Stimulated activated CD4-positive, alpha-beta T cell treated with anti-CD3 and anti-CD28 coated beads, Interleukin-12 subunit alpha, Interleukin-12 subunit beta, amount 100 ng/mL, for 48 hours (primary cell): Measurements from ENCODE around the gene SLCO2A1.
"Not testable (repeated sequence)": the region's sequence is repeated elsewhere in the genome, so short reads cannot be mapped to it uniquely, and the experiment has no call there.

ENCODE experiments used
- DNase-seq, 3 donors: peaks; one replicate each; pipeline ENCODE4 v3.0.0-alpha.2; 2020; ENCODE audit warnings: low read depth in 2 of 3, low spot score in 1 of 3

The SLCO2A1 gene

DNA sequence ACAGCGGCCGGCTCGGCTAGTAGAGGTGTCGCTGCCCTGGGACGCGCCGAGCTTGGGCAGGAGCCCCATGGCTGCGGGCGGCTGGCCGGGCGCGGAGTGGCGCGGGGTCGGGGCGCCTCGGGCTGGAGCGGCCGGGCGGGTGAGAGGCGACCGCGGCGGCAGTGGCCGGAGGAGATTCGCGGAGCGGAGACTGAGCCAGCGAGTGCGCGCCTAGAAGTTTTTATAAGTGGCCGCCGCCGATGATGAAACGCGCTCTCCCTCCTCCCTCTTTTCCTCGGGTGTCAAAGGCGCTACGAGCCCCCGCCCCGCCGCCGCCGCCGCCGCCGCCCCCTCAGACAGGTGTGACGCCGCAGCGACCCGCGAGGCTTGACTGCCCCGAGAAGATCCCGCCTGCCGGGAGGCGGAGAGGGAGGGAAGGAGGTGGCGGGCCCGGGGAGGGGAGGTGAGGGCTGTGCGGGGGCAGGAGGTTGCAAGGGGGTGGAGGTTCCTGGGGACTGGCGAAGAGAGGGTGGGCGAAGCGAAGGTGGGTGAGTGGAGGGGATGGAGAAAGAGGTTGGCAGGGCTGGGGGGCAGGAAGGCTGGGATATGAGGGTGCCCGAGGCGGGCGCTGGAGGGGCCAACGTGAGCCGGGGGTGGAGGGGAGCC is at the start of gene SLCO2A1:
Gene SLCO2A1 (minus strand): TSS at position 192 of the 645 bp plus-strand sequence. CDS start 123 bp downstream, at position 69.
- DNase-seq = no peak

DNA sequence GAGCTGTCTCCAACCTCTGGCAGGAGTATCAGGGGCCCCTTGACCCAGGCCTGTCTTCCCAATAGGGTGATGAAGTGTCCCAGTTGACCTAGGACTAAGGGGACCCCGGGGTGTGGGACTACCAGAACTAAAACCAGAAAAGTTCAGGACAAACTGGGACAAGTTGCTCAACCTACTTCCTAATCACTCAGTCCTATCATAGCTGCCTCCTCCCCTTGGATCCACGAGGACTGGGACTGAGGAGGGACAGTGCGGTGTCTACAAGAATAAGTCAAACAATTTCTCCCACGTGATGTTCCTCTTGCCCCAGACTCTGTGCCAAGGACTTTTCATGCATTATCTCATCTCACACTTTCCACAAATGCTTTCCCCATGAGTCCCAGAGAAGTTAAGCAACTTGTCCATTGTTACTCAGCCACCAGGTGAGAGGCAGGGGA is 49.4 kb upstream of the SLCO2A1 start:
- DNase-seq = no peak

DNA sequence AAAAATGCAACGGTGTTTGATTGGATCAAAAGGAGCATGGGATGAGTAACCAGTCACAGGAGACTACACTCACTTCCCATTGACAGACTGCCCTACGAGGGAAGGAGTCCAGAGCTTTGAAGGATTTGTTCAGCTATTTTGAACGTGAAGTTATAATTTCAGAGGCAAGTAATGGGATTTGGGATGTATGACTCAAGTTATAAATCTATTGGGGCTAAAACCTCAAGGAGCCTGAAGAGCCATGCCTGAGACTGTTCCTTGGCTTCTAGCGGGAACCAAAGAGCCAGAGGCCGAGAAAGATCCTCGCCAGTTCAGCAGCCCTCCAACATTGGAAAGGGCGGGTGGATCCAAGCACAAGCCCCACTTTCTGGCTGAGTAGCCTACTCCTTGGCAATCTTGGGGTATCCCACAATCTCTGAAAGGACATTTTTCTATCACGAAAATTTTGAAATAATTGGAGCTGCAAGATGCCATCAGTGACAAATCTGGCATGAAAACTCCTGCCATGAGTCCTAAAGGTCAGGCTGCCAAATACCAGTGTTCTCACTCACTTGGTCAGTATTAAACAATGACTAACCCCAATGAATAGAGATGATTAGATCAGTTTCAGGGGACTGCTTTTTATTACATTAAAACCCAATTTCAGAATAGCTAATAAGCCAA is 48.6 kb upstream of the SLCO2A1 start:
- no peak for DNase-seq

DNA sequence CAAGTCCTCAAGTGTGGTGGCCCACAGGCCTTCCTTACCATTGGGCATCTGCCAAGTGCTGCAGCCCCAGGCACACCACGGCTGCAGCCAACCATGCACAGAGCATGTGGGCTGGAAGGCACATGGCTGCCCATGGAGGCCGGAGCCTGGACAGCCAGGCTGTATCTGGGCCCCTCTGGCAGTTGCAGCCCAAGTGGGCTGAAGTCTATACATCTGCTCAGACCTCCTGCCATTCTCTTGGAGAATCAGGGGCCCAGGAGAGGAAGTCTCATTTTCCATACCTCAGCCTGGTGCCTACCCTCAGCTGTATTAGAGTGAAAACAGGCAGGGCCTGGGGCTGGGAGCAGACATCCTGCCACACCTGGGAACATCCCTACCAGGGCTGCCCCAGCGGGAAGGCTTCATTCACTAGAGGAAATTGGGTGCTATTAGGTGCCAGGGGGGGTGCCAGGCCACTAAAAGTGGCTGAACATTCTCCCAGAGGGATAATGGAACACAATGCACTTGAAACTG is 48.0 kb upstream of the SLCO2A1 start:
- DNase-seq = no peak

DNA sequence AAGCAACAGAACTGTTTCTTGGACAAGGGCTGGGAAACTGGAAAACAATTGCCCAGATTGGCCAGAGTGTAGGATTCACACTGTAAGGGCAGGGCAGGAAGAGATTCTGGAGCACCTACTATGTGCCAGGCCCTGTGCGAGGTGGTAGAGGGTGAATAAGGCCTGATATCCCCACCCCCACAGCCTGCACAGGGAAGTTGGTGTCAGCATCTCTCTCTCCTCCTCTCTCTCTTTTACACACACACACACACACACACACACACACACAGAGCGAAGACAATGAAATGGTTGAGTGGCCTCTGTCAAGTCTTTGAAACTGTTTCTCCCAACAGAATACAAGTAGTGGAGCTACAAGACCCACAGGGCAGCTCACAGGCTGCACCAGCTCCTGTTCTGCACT is 47.1 kb upstream of the SLCO2A1 start:
- no peak for DNase-seq

DNA sequence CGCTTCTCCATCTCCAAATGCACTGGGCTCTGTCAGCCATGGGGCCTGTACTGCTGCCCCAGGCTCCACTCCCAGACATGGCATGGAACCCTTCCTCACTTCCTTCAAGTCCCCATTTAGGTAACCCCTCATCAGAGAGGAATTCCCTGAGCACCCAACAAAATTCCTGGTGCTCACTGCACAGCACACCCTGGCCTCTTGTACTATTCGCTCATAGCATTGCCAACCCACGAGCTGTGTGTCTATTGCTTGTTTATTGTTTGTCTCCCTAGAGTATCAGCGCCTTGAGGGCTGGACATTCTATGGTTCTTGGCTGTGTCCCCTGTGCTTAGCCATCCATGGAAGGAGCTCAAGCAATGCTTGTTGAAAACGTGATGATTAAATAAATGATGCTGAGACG is 46.1 kb upstream of the SLCO2A1 start:
- no peak for DNase-seq

DNA sequence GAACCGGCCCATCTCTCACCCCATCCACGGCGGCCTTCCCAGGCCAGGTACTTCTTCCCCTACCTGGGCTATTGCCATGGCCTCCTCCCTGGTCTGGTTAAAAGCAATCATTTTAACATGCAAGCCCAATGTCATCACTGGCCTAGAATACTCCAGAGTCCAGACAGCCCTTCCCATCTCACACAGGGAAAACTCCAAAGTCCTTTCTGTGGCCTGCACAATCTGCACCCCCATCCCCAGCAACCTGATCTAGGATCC is 45.8 kb upstream of the SLCO2A1 start:
- no peak for DNase-seq

DNA sequence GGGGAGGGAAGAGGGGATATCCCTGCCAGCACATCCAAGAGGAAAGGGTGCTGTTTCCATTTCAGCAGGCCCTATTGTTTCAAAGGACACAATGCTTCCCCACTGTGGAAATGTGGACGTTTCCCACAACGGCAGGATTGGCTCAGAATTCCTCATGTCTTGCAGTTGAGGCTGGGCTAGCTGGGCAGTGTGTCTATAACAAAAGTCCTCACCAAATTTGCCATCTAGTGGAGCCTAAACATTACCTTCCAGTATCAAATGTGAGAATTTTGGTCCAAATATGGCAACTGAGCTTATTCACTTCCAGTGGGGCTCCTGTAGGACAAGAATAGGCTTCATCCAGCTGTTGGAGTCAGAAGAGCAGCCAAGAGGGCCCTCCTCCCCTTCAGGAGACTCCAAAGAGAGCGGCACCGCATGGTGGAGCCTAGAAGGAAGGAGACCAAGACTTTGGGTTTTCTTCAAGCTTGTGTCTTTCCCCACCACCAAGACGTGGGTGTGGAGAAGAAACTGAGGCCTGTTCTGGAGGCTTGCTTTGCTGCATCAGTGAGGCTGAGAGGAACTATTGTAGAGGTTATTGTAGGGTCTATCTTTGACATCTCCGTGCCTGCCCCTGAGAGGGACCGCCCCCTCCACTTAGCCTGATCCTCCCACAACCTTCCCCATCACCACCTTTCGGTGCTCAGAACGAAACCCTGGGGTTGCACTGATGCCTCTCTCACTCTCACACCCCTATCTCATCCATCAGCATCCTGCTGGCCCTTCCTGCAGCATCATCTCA is 45.3 kb upstream of the SLCO2A1 start:
- no peak for DNase-seq

DNA sequence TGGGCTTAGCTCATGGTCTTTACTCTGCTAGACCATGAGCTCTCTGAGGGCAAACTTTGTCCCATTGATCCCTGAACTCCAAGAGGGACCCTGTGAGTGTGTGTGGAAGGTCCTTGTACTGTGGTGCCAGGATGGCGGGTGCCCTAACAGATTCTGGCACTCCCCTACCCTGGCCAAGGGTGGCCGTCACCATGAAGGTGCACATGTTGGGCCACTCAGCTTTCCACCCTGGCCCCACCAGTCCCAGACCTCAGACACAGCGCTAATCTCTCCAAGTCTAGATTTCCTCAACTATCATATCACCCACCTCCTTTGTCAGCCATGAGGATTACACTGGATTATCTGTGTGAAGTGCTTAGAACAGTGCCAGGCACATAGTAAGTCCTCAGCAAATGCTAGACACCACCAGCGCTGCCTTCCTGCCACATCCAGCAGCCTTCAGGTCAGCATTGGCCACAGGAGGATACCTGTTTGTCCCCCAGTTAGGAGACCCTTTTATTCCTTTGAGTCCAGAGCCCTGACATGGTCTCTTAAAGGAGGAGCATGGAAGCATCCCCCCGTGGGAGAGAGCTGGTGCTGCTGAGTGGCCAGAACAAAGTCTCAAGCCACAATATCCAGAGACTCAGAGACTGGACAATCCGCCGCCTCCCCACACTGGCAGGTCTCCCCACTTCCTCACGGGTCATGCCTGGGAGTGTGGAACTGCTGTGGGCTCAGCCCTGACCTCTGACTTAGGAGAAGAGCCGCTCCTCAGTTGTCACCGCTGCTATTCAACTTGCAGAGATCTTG is 44.5 kb upstream of the SLCO2A1 start:
- no peak for DNase-seq

DNA sequence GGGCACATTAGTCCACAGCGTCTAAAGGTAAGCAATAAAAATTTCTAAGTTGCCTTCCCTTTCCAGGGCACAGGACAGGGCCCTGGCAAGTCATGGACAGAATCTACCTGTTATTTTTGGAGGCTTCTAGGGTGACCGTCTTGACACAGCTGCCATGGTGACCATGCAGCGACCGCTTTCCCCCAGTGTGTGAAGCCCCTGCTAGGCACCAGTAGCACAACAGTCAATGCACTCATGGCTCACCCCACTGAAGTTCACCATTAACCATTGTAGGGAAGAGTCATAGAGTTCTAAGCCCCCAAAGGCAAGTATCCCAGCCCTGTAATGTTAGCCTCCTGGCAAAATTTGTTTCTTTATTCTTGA is 43.8 kb upstream of the SLCO2A1 start:
- no peak for DNase-seq

DNA sequence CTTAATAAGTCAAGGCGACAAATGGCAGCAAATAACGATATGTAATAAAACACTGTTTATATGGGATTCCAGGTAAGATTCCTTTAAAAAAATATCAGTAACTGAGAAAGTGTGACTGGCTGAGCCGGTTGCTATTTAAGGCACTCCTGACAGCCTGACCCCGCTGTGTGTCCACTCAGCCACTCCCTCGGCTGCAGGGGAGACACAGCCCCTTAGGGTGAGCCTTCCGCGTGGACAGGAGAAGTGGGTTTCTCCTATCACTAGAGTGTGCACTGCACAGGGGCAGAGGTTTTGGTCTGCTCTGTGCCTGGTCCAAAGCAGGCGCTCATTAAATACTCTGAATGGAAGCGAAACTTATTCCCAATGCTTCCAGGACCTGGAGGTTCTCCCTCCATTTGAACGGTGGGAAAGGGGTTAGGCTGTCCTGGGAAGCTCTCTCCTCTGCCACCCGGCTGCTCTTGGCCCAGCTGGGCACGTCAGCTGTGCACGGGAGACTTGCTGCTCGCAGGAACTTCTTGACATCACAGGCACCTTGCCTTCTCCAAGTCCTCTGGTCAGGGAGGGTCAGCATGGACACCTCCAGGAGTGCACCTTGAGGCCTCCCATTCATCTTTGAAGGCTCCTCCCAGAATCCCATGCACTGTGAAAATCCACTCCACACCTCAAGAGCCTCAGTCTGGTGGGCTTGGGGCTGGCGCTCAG is 43.3 kb upstream of the SLCO2A1 start:
- no peak for DNase-seq

DNA sequence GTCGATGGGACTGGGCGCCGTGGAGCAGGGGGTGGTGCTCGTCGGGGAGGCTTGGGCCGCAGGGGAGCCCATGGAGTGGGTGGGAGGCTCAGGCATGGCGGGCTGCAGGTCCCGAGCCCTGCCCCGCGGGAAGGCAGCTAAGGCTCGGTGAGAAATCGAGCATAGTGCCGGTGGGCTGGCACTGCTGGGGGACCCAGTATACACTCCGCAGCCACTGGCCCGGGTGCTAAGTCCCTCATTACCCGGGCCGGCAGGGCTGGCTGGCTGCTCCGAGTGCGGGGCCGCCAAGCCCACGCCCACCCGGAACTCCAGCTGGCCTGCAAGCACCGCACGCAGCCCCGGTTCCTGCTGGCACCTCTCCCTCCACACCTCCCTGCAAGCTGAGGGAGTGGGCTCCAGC is 40.6 kb upstream of the SLCO2A1 start:
- not testable (repeated sequence) for DNase-seq

DNA sequence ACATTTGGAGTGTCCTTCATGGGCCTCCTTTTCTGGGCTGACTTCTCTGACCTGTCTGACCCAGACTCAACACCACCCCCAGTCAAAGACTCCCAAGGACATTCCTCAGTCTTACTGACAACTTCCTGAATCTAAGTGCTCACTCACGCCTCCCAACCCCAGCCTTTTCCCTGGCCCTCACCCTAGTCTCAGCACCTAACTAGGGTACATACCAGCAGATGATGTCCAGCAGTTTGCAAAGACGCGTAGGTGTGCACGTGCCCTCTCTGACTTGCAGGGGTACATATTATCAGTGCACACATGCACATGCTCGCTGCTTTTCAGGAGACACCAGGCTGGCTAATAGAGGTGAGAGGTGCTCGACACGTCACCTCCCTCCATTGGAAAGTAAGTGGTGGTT is 38.7 kb upstream of the SLCO2A1 start:
- DNase-seq = no peak

DNA sequence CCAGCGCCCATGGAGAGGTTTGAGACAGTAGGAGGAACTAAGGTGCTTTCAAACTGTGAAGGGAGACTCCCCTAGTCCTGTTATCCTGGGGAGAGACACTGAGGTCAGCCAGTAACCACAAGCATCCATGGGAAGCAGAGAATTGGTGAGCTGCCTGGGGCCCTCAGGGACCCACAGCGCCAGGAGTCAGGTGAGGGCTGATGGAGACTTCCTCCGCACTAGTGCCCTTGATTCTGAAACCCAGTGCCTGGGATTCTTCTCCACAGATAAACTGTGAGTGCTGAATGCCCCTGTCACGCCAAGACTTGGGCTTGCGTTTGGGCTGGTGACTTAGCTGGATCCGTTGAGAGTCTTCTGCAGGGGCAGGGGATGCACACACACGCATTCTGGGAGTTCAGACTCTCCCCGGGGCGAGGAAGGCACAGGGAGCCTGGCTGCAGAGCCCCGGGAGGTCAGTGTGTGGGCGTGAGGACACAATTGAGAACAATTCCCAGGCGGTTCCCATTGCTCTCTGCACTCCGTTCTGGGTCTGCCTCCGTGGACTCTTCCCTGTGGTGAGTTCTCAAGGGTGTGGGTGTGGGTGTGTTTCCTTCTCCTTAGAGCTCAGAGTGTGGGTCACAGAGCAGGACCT is 37.9 kb upstream of the SLCO2A1 start:
- no peak for DNase-seq

DNA sequence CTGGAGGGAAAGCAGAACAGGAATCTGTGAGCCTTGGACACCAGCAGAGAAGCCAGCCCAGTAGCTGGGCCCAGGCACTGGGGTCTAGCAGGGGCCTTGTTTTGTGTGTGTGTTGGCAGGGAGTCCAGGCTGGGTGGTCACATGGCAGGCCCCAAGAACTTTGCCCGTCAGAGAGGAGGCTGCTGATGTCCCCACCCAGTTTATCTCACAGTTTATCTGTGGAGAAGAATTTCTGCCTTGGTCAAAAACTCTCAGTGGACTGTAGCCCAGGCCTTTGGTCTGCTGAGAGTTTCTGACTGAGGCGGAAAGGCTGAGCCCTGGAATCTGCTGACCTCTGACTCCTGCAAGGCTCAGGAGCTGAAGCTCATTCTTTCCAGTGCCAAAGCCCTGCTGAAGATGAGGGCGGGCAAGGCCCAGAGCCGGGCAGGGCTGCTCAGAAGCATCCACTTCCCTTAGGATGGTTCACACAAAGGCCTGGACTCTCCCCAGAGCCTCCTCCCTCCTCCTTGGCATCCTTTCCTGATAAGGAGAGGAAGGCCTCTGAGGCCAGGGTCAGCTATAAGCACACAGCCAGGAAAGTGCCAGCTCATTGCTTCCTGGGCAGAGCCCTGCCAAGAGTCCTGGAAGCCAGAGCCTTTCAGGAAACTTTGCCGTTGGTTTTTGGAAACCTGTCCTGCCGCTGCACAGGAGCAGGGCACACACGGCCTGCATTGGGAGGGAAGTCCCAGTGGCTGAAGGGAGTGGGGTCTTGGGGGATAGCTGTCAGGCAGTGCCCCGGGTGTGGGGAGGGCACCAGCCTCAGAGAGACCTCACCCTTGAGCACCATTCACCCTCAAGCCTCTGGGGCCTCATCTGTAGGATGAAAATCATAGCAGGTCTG is 37.2 kb upstream of the SLCO2A1 start:
- no peak for DNase-seq

DNA sequence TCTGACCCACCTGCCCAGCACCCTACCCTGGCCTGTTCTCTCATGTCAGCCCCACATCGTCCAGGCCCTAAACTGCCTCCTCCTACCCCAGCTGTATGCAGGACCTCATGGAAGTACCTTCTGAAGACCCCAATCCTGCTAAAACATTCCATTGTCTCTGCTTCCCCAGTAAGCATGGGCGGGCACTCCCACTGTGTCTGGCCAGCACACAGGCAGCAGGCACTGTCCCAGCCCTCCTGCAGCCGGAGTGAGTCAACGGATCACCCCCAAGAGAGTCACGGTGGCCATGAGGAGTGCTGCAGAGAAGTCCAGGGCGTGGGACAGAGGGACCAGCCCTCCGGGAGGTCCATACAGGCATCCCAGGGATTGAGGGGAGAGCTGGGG is 36.4 kb upstream of the SLCO2A1 start:
- DNase-seq = no peak

DNA sequence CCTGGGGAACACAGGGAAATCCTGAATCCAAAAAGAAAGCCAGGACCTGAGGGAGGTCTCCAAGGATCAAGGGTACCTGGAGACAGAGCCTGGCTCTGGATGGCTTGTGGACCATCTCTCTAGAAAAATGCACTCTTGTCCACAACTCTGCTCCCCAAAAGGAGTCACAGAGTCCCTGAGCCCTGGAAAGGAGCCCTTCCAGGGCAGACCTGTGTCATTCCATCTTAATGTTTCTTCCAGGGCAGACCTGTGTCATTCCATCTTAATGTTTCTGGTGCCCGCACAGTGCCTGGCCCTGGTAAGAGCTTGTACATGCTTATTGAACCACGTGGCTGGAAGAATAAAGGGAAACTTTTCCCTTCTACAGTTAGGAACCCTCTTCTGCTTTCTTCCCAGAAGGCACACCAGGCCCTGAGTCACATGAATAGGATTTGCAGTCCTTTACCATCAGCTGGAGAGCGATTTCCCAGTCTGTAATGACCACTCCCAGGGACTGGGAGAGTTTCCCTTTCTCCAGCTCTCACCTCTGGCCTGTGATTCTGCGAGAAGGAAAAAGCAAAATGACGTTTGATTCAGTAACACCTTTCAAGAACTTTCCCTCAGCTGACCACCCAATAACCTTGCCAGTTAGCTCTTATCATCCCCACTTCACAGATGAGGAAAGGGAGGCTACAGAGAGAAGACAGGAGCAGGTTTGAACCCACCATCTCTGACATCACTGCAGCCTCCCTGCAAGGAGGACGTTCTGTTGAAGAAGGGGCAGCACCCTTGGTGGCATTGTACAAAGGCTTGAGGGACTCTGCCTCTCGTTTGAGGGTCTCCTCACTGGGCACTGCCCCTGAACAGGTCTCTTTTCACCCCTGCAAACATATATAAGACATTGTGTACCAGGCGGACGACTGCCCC is 35.8 kb upstream of the SLCO2A1 start:
- no peak for DNase-seq

DNA sequence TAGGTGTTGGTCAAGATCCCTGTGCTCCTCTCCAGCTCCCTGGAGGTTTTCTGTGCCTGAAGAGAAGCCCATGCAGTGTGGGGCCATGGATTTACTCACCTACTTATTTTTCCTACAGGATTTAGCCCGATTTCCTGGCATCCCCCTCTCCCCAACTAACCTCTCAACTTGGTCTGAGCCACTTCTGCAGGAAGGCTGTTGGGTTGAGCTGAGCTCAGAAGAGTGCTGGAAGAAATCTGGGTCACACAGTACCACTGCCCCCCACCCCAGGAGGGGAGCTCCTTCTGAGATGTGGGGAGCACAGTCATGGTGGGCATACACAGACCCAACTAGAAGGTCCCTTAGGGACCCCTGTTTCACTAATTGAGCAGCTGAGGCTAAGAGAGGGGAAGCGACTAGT is 34.4 kb upstream of the SLCO2A1 start:
- no peak for DNase-seq

DNA sequence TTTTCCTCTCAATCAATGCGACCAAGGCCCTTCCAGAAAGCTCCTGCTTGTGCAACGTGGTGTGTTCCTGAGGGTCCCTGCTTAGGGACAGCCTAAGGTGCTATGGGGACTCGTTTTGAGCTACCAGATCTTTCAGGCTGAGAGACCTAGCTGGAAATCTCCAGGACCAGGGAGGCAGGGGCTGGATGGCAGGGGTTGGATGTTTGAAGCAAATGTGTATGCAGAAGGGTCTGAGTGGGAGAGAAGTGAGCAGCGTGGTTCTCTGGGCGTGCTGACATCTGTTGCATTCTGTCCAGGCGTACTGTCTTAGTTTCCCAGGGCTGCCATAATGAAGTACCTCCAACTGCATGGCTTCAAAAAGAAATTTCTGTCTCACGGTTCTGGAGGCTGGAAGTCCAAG is 31.7 kb upstream of the SLCO2A1 start:
- DNase-seq = no peak
